Measurements from ENCODE around the gene PTPN6. TPM values are rescaled to one million over a fixed set of nuclear protein-coding genes. Genes with fewer than 3 reads are reported as not detected.

PTPN6 gene
- total and polyA plus RNA-seq, 9 of the 15 experiments (the other 6 are each of a cell fraction or from before 2014, with no cell fraction given) = 1.5 to 5.1 (median 3.9) TPM

DNA sequence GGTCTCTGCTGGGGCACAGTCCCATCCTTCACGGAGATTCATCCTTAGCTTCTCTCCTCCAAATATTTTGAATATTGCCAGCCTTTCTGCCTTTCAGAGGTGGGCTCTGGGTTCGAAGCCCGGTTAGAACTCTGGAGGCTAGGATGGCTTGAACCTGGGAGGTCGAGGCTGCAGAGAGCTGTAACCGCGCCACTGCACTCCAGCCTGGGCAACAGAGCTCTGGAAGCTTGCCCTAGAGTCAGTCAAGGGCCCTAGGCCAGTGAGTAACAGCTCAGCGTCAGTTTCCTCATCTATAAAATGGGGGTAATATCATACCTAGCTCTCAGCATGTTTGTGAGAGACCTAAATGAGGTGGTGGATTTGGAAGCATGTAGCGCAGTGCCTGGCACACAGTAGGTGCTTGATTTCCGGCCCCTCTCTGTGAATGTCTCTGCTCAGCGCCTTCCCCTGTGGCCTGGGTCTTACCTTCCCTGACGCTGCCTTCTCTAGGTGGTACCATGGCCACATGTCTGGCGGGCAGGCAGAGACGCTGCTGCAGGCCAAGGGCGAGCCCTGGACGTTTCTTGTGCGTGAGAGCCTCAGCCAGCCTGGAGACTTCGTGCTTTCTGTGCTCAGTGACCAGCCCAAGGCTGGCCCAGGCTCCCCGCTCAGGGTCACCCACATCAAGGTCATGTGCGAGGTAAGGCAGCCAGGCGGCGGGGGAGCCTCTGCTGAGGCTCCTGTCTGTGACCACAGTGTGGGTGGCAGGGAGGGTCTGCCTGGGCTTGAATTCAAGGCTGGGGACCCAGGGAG is 3.4 kb downstream of the PTPN6 start:
- H3K79me2 ChIP-seq (ENCODE audit: control insufficient read depth, insufficient read depth, low read length) = no peaks in the 10 kb centered on the region
- WGBS (ENCODE audit: insufficient coverage, low coverage, missing lambda C conversion rate) = 80% methylated on average over 19 of the region's 21 CpGs
- H3K36me3 ChIP-seq (ENCODE audit: control insufficient read depth, insufficient read depth, low read length) = no peaks in the 10 kb centered on the region
- no TSS peak for BruUV-seq (replicated peaks)
- H3K9me3 ChIP-seq (replicated peaks; ENCODE audit: control insufficient read depth, insufficient read depth, low read depth, low read length) = no peaks in the 10 kb centered on the region
- DNase-seq (ENCODE audit: extremely low read depth in 1 of 4, low spot score in 3 of 4) = no peak
- CTCF ChIA-PET (ENCODE audit: low intra/inter-chr PET ratio) = no interaction called here
- TF ChIP-seq FOS (IDR thresholded peaks at IDR 0.05; ENCODE audit: extremely low read depth, insufficient read length) (no peak), ZKSCAN1 (IDR thresholded peaks at IDR 0.05; ENCODE audit: low read depth, low read length) (peak; percentile 53; the same call in 1 of the 2 replicates), HNRNPK (IDR thresholded peaks at IDR 0.05; ENCODE audit: low read depth, low read length, poor library complexity, severe bottlenecking) (no peak), BCOR (IDR thresholded peaks at IDR 0.05) (0 out of 2 replicates have a peak, but pooled peaks have one; percentile 21)
- TF ChIP-seq, protein P1, sequence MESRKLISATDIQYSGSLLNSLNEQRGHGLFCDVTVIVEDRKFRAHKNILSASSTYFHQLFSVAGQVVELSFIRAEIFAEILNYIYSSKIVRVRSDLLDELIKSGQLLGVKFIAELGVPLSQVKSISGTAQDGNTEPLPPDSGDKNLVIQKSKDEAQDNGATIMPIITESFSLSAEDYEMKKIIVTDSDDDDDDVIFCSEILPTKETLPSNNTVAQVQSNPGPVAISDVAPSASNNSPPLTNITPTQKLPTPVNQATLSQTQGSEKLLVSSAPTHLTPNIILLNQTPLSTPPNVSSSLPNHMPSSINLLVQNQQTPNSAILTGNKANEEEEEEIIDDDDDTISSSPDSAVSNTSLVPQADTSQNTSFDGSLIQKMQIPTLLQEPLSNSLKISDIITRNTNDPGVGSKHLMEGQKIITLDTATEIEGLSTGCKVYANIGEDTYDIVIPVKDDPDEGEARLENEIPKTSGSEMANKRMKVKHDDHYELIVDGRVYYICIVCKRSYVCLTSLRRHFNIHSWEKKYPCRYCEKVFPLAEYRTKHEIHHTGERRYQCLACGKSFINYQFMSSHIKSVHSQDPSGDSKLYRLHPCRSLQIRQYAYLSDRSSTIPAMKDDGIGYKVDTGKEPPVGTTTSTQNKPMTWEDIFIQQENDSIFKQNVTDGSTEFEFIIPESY (CRISPR knock-in tag; IDR thresholded peaks at IDR 0.05) = peak; percentile 13; the same call in 1 of the 2 replicates
- no peak for FAIRE-seq
- in situ Hi-C loops (cut with MboI) = no loop called here
- no peaks in the 10 kb centered on the region for H3K27me3 ChIP-seq (ENCODE audit: control insufficient read depth in 2 of 2, insufficient read depth in 2 of 2, low read length in 2 of 2)
- peak overlapping the region in 1 of 2 experiments; percentile 15; a peak in 2 of 4 replicates for H3K9ac ChIP-seq (ENCODE audit: insufficient read depth in 1 of 2, low read depth in 2 of 2, low read length in 2 of 2)
- intact Hi-C loops (cut with micrococcal nuclease) = no loop called here
- H3K4me1 ChIP-seq (replicated peaks in 1 of 2; ENCODE audit: control insufficient read depth in 2 of 2, insufficient read depth in 2 of 2, low read length in 2 of 2) = peaks cover 8 to 56% of the 10 kb centered on the region in 2 experiments
- H3K27ac ChIP-seq (ENCODE audit: extremely low read depth, low read depth, low read length) = 0 out of 3 replicates have a peak overlapping the region, but pooled peaks have one; percentile 22
- H2AFZ ChIP-seq (ENCODE audit: low read depth, low read length) = peak overlapping the region; percentile 24; the same call in 1 of the 2 replicates
- H4K20me1 ChIP-seq (replicated peaks; ENCODE audit: control insufficient read depth, insufficient read depth, low read length) = no peaks in the 10 kb centered on the region
- no peaks in the 10 kb centered on the region for H3K9me1 ChIP-seq (ENCODE audit: control insufficient read depth, insufficient read depth, low read length)
- POLR2A ChIA-PET = interaction anchor here (0.6 to 1.2 kb wide), 4 partner anchors 10 to 72 kb away, joined by 3 to 7 read pairs (median 4); partner anchors contain the start of genes C12orf57 and RNU7-1
- H3K4me2 ChIP-seq (ENCODE audit: insufficient read depth, low read length) = no peak overlapping the region
- no peak for ATAC-seq
- H3K4me3 ChIP-seq = no peak overlapping the region

Data from K562 (cell line).